GM12878 (cell line): ENCODE results near the gene CSMD2. TPM values are rescaled to one million over a fixed set of nuclear protein-coding genes. Genes with fewer than 3 reads are reported as not detected.

Experiments
- ATAC-seq: fragments of 200-7000 bp; cut with Tn5 transposase; 3 replicates; pipeline ENCODE4 v1.9.1; 2020; ENCODE audit warnings: mild to moderate bottlenecking, moderate library complexity
- BruUV-seq: library from RNA; stranded (reverse); fragments of 400-500 nt; replicated peaks from 2 replicates; lab custom pipeline; 2021; lab: Mats Ljungman, UMichigan
- CTCF ChIA-PET: fragments of 300-600 bp; sonication (Branson Sonifier 250); formaldehyde crosslinking; extraction: SDS; loops from one replicate; lab custom pipeline; 2021; ENCODE audit warnings: inconsistent platforms; lab: Yijun Ruan, JAX
- POLR2A ChIA-PET: fragments of 350-600 bp; formaldehyde crosslinking; extraction: SDS; loops from one replicate; lab custom pipeline; 2021; ENCODE audit warnings: inconsistent platforms; lab: Charles Lee
- RAD21 ChIA-PET: fragments of 300-600 bp; sonication (Branson Sonifier 250); formaldehyde crosslinking; loops from one replicate; lab custom pipeline; 2023; ENCODE audit warnings: antibody characterized with exemption; ENCODE audit not compliant: unreplicated experiment; lab: Charles Lee
- SMC1A ChIA-PET: fragments of 300-600 bp; sonication (Branson Sonifier 250); formaldehyde crosslinking; loops from one replicate; lab custom pipeline; 2023; ENCODE audit not compliant: unreplicated experiment, uncharacterized antibody; lab: Charles Lee
- DNase-seq: peaks from one replicate; pipeline ENCODE4 v3.0.0-alpha.2; 2011; ENCODE audit warnings: low read depth, low spot score
- FAIRE-seq: peaks from 3 replicates; lab custom pipeline; 2011; peaks lifted over from hg19 to GRCh38; lab: Jason Lieb, UNC
- H2AFZ ChIP-seq: 2 replicates; pipeline ENCODE4 v1.6.0; 2011; ENCODE audit warnings: low read depth, low read length, control low read depth; ENCODE audit not compliant: control insufficient read depth
- H3K27ac ChIP-seq: 2 replicates; pipeline ENCODE4 v1.5.1; 2011; ENCODE audit warnings: control low read depth; ENCODE audit not compliant: control insufficient read depth, insufficient read depth
- H3K27me3 ChIP-seq, 2 experiments: replicated peaks in 1 of 2; 2 replicates each; pipeline versions ENCODE4 v1.6.0 to v1.6.1; 2011; ENCODE audit warnings: low read length in 1 of 2; ENCODE audit not compliant: control insufficient read depth in 2 of 2, insufficient read depth in 2 of 2
- H3K36me3 ChIP-seq, 2 experiments: 2 replicates each; pipeline ENCODE4 v1.5.1; 2011; ENCODE audit warnings: low read length in 1 of 2; ENCODE audit not compliant: control insufficient read depth in 2 of 2, insufficient read depth in 2 of 2
- H3K4me1 ChIP-seq: 2 replicates; pipeline ENCODE4 v1.6.1; 2011; ENCODE audit warnings: mild to moderate bottlenecking, low read length, moderate library complexity, mixed read lengths; ENCODE audit not compliant: control insufficient read depth, insufficient read depth
- H3K4me2 ChIP-seq: 2 replicates; pipeline ENCODE4 v1.6.0; 2011; ENCODE audit warnings: control low read depth; ENCODE audit not compliant: control insufficient read depth, insufficient read depth
- H3K4me3 ChIP-seq: fragments of 200-600 bp; sonication (generic); 2 replicates; pipeline ENCODE4 v1.5.1; 2016
- H3K79me2 ChIP-seq: 2 replicates; pipeline ENCODE4 v1.6.0; 2011; ENCODE audit warnings: low read length; ENCODE audit not compliant: control insufficient read depth, insufficient read depth
- H3K9ac ChIP-seq: 2 replicates; pipeline ENCODE4 v1.8.0; 2011; ENCODE audit warnings: low read length, control low read depth, mixed read lengths; ENCODE audit not compliant: control insufficient read depth, insufficient read depth
- H3K9me3 ChIP-seq: replicated peaks from 3 replicates; pipeline ENCODE4 v1.5.1; 2011; ENCODE audit warnings: mild to moderate bottlenecking, low read length; ENCODE audit not compliant: control insufficient read depth, insufficient read depth
- H4K20me1 ChIP-seq: 2 replicates; pipeline ENCODE4 v1.6.0; 2011; ENCODE audit not compliant: control insufficient read depth, insufficient read depth
- BCLAF1 ChIP-seq: fragments of 450-650 bp; IDR thresholded peaks from 2 replicates; pipeline ENCODE4 v1.6.1; 2017; ENCODE audit warnings: antibody characterized with exemption, mild to moderate bottlenecking, moderate library complexity
- CHD4 ChIP-seq: fragments of 200-600 bp; sonication (generic); IDR thresholded peaks from 2 replicates; pipeline ENCODE4 v1.6.1; 2016; ENCODE audit warnings: mild to moderate bottlenecking
- CTCF ChIP-seq, 3 experiments: IDR thresholded peaks in 2 of 3; conservative IDR thresholded peaks in 1 of 3; 2 replicates each; pipeline ENCODE4 v1.5.1; 2011; ENCODE audit warnings: low read depth in 3 of 3, low read length in 3 of 3, mild to moderate bottlenecking in 3 of 3, control low read depth in 2 of 3, moderate library complexity in 2 of 3, inconsistent platforms in 1 of 3, mixed read lengths in 1 of 3; ENCODE audit not compliant: control insufficient read depth in 2 of 3, insufficient read depth in 1 of 3; ENCODE audit errors: extremely low read depth in 1 of 3
- GATAD2B ChIP-seq: fragments of 450-650 bp; conservative IDR thresholded peaks from 2 replicates; pipeline ENCODE4 v1.6.1; 2017; ENCODE audit warnings: low read depth, mild to moderate bottlenecking, moderate library complexity
- HDAC2 ChIP-seq: fragments of 200-600 bp; sonication (generic); IDR thresholded peaks from 2 replicates; pipeline ENCODE4 v1.6.1; 2017
- IKZF1 ChIP-seq: fragments of 450-650 bp; conservative IDR thresholded peaks from 2 replicates; pipeline ENCODE4 v1.6.1; 2017; ENCODE audit warnings: antibody characterized with exemption, mild to moderate bottlenecking
- SMAD5 ChIP-seq: IDR thresholded peaks from 2 replicates; pipeline ENCODE4 v1.6.1; 2016; ENCODE audit warnings: antibody characterized with exemption, low read depth
- SREBF1 ChIP-seq: IDR thresholded peaks from 2 replicates; pipeline ENCODE4 v1.6.1; 2012; ENCODE audit warnings: mild to moderate bottlenecking, low read length
- TBL1XR1 ChIP-seq: IDR thresholded peaks from 2 replicates; pipeline ENCODE4 v1.6.1; 2012; ENCODE audit warnings: low read depth, low read length, improper control_type of control experiment
- WGBS: methylation state at CpG from one replicate; pipeline ENCODE4 v1.1.6; 2016; ENCODE audit warnings: low lambda C conversion rate; ENCODE audit not compliant: insufficient replicate concordance, insufficient coverage; ENCODE audit errors: missing lambda C conversion rate; 5-methylcytosine and 5-hydroxymethylcytosine counted together
- in situ Hi-C: fragments of 300-500 bp; cut with MboI; formaldehyde crosslinking; loops from 9 replicates; pipeline ENCODE4 v1.14.3; 2018; ENCODE audit warnings: mixed read lengths
- intact Hi-C: fragments of 100-400 bp; cut with micrococcal nuclease; formaldehyde crosslinking; loops from one replicate; pipeline ENCODE4 v1.14.2; 2022; ENCODE audit not compliant: unreplicated experiment
- polyA plus RNA-seq, 11 experiments: library from polyadenylated mRNA; depleted of rRNA in 4 of 11; unstranded in 6 of 11; stranded (reverse) in 5 of 11; fragments of >200 nt; fragmentation: Nextera tagmentation in 4 of 11; fragmentation: Illumina TruSeq in 1 of 11; extraction: Ambion mirVana in 4 of 11; extraction: Trizol in 1 of 11; gene quantifications; 1 replicate in 1 of 11; 2 replicates in 10 of 11; pipeline versions ENCODE4 v1.2.1 to v1.2.3, GENCODE V29; 2011 to 2016; ENCODE audit warnings: inconsistent platforms in 2 of 11, missing spikeins in 2 of 11, low read depth in 1 of 11
- total RNA-seq, 4 experiments: library from RNA; depleted of rRNA in 3 of 4; stranded (reverse); fragments of >200 nt in 3 of 4; fragmentation: Illumina TruSeq in 1 of 4; extraction: Trizol in 1 of 4; gene quantifications; 2 replicates each; pipeline versions ENCODE4 v1.2.1 to v1.2.3, GENCODE V29; 2013 to 2021

CSMD2 gene
- total and polyA plus RNA-seq, 10 of the 15 experiments (the other 5 are each of a cell fraction or from before 2014, with no cell fraction given) = under 0.01 TPM; not detected in 9

GRCh38 chr1:33683913-33684312 lies 481.1 kb downstream of the CSMD2 start:
- in situ Hi-C loops = no loop called here

More at GRCh38 chr1:33683913-33684312, 481.1 kb downstream of the CSMD2 start:
- RAD21 ChIA-PET = no interaction called here
- Histone ChIP-seq H3K4me1 (no peaks in the 10 kb centered on the region), H3K4me2 (no peak overlapping the region), H3K27ac (no peak overlapping the region), H3K79me2 (no peaks in the 10 kb centered on the region), H3K4me3 (no peak overlapping the region), H3K9me3 (no peaks in the 10 kb centered on the region), H4K20me1 (no peaks in the 10 kb centered on the region), H2AFZ (no peak overlapping the region), H3K9ac (no peak overlapping the region), H3K36me3 (no peaks in the 10 kb centered on the region), H3K27me3 (peaks cover 0 to 1% of the 10 kb centered on the region in 2 experiments; a peak in 2 of 4 replicates)
- FAIRE-seq (no peak), DNase-seq (no peak), ATAC-seq (no peak)
- 25% methylated on average over 2 of the region's 2 CpGs for WGBS
- POLR2A ChIA-PET = no interaction called here
- intact Hi-C loops = no loop called here
- CTCF ChIA-PET = no interaction called here
- SMC1A ChIA-PET = no interaction called here
- TF ChIP-seq IKZF1 (no peak), CTCF (IDR thresholded peaks at IDR 0.05 in 2 of 3, conservative IDR thresholded peaks at IDR 0.05 in 1 of 3; ENCODE audit: control insufficient read depth in 2 of 3, extremely low read depth in 1 of 3, insufficient read depth in 1 of 3, low read depth in 3 of 3, low read length in 3 of 3) (no peak), TBL1XR1 (no peak), SMAD5 (no peak), GATAD2B (no peak), SREBF1 (no peak), BCLAF1 (no peak), CHD4 (no peak), HDAC2 (no peak)
- BruUV-seq = no TSS peak
